ENCODE measurements around the gene ELF5. TPM values are rescaled to one million over a fixed set of nuclear protein-coding genes. Genes with fewer than 3 reads are reported as not detected.

The ELF5 gene
- total and polyA plus RNA-seq, 2 of the 8 experiments (the other 6 are each of a cell fraction or from before 2014, with no cell fraction given): not detected

DNA sequence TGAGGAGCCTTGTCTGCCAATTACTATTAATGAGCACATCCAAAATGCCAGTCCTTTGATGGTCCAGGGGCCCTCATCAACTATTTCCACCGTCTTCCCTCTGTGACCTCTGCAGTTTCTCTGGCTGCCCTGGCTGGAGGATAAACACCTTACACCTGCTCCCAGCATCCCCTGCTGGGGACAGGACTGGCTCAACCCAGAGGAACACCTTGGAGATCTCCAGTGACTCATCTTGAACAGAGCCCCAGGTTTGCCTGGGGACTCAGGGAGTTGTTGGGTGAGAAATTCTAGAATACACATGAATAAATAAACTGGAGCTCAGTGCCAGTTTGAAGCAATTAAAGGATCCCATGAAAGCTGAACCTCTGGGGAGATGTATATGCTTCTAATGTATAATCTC is 24.0 kb upstream of the ELF5 start:
- H2BK12ac ChIP-seq (ENCODE audit: low read depth, low read length): no peak overlapping the region
- H4K8ac ChIP-seq (ENCODE audit: extremely low read depth, insufficient read depth, low read length): no peak overlapping the region
- H4K91ac ChIP-seq (replicated peaks; ENCODE audit: insufficient read length, low read length): no peak overlapping the region
- H3K27me3 ChIP-seq (replicated peaks in 1 of 4; ENCODE audit: control insufficient read depth in 3 of 4, extremely low read depth in 1 of 4, insufficient read depth in 3 of 4, low read length in 3 of 4): no peaks in the 10 kb centered on the region
- no peaks in the 10 kb centered on the region for H3K4me1 ChIP-seq (replicated peaks in 1 of 4; ENCODE audit: control insufficient read depth in 3 of 4, insufficient read depth in 4 of 4, low read length in 3 of 4)
- no peak overlapping the region for H3K14ac ChIP-seq (ENCODE audit: insufficient read length)
- no peak overlapping the region for H2BK120ac ChIP-seq (replicated peaks; ENCODE audit: low read depth, low read length)
- TF ChIP-seq PHF8 (conservative IDR thresholded peaks at IDR 0.05; ENCODE audit: low read depth, low read length) (no peak), CHD2 (IDR thresholded peaks at IDR 0.05; ENCODE audit: low read length) (no peak), ZNF274 (IDR thresholded peaks at IDR 0.05; ENCODE audit: borderline replicate concordance, extremely low read depth, low read length) (no peak), CHD1 (IDR thresholded peaks at IDR 0.05; ENCODE audit: low read depth, low read length) (no peak), POLR2A (IDR thresholded peaks at IDR 0.05; ENCODE audit: control extremely low read depth in 1 of 2, low read depth in 2 of 2, low read length in 2 of 2) (no peak), MAFK (IDR thresholded peaks at IDR 0.05; ENCODE audit: low read depth, low read length) (no peak), KDM1A (IDR thresholded peaks at IDR 0.05; ENCODE audit: borderline replicate concordance, low read length) (no peak), HDAC6 (IDR thresholded peaks at IDR 0.05; ENCODE audit: low read depth, low read length) (no peak), SP4 (IDR thresholded peaks at IDR 0.05; ENCODE audit: low read length) (no peak), CTBP2 (IDR thresholded peaks at IDR 0.05; ENCODE audit: borderline replicate concordance, insufficient read depth, insufficient read length, low read length) (no peak), CEBPB (IDR thresholded peaks at IDR 0.05; ENCODE audit: low read depth, low read length) (no peak), TBP (IDR thresholded peaks at IDR 0.05; ENCODE audit: low read depth, low read length) (no peak), NANOG (IDR thresholded peaks at IDR 0.05; ENCODE audit: insufficient read depth, low read depth, low read length, poor library complexity, severe bottlenecking) (no peak), RBBP5 (IDR thresholded peaks at IDR 0.05; ENCODE audit: borderline replicate concordance, low read depth, low read length) (no peak)
- no peak overlapping the region for H3K18ac ChIP-seq (ENCODE audit: extremely low read depth, low read length)
- no peak overlapping the region for H2BK5ac ChIP-seq (ENCODE audit: low read depth, low read length)
- CTCF ChIA-PET (ENCODE audit: partially characterized antibody): interaction anchor here (1.5 kb wide), 1 partner anchor 28 kb away, joined by 7 read pairs; no protein-coding TSS in a partner anchor
- no peak overlapping the region for H2BK15ac ChIP-seq (ENCODE audit: low read length)
- H3K9ac ChIP-seq (replicated peaks in 1 of 4; ENCODE audit: extremely low read depth in 1 of 4, low read depth in 3 of 4, low read length in 3 of 4): no peak overlapping the region
- H3K23me2 ChIP-seq (ENCODE audit: low read depth, low read length): no peaks in the 10 kb centered on the region; the same call in 1 of the 2 replicates
- H4K20me1 ChIP-seq (replicated peaks in 1 of 2; ENCODE audit: control insufficient read depth in 1 of 2, insufficient read depth in 2 of 2, low read length in 2 of 2): no peaks in the 10 kb centered on the region
- no peak for FAIRE-seq
- no peaks in the 10 kb centered on the region for H3K9me3 ChIP-seq (ENCODE audit: insufficient read depth in 2 of 2, low read depth in 1 of 2, low read length in 1 of 2)
- POLR2A ChIA-PET (ENCODE audit: partially characterized antibody): interaction anchor here (0.6 kb wide), 1 partner anchor 10 kb away, joined by 3 read pairs; no protein-coding TSS in a partner anchor
- no peak overlapping the region for H3K56ac ChIP-seq (replicated peaks; ENCODE audit: insufficient read length, low read depth, low read length)
- H3K27ac ChIP-seq (ENCODE audit: low read depth, low read length): no peak overlapping the region
- H3K79me2 ChIP-seq (ENCODE audit: control insufficient read depth in 1 of 2, insufficient read depth in 2 of 2, low read length in 2 of 2): no peaks in the 10 kb centered on the region
- no peak overlapping the region for H3K4me2 ChIP-seq (ENCODE audit: insufficient read depth in 1 of 2, low read depth in 2 of 2, low read length in 2 of 2)
- no peak overlapping the region for H4K5ac ChIP-seq (ENCODE audit: insufficient read length, low read depth, low read length)
- no peak overlapping the region for H2BK20ac ChIP-seq (ENCODE audit: low read length)
- H3K4ac ChIP-seq (replicated peaks; ENCODE audit: insufficient read length, low read depth, low read length): no peak overlapping the region
- no peak overlapping the region for H3K23ac ChIP-seq (ENCODE audit: insufficient read length)
- H3K79me1 ChIP-seq (ENCODE audit: low read depth, low read length): no peaks in the 10 kb centered on the region
- no peak overlapping the region for H2AK5ac ChIP-seq (ENCODE audit: low read depth, low read length)
- H2AFZ ChIP-seq (ENCODE audit: low read length): no peak overlapping the region
- H3K4me3 ChIP-seq (ENCODE audit: extremely low read depth in 1 of 4, insufficient read depth in 2 of 4, low read depth in 3 of 4, low read length in 4 of 4): no peak overlapping the region
- WGBS, 2 experiments (ENCODE audit: extremely low coverage in 1 of 2, insufficient coverage in 1 of 2, insufficient read length in 1 of 2, insufficient replicate concordance in 2 of 2, low coverage in 1 of 2, low lambda C conversion rate in 2 of 2, missing lambda C conversion rate in 1 of 2): 94% methylated on average over 1 of the region's 1 CpG; no CpG with 5 or more reads in 1 of the 2 experiments
- DNase-seq (ENCODE audit: low read depth in 1 of 2, low spot score in 2 of 2): no peak
- no peaks in the 10 kb centered on the region for H3K36me3 ChIP-seq (ENCODE audit: control insufficient read depth in 2 of 4, insufficient read depth in 4 of 4, low read length in 3 of 4)

Data from H1 (cell line).